GM21360 (cell line): Measurements from ENCODE around the gene PANX2.
"Not testable (repeated sequence)": the region's sequence is repeated elsewhere in the genome, so short reads cannot be mapped to it uniquely, and the experiment has no call there.

Source experiments
- ATAC-seq: cut with Tn5 transposase; IDR thresholded peaks from one replicate; pipeline ENCODE4 v1.9.1; 2021; ENCODE audit warnings: mild to moderate bottlenecking, moderate library complexity; ENCODE audit not compliant: unreplicated experiment

The PANX2 gene

GRCh38 chr22:50197856-50198623 lies 27.5 kb downstream of the PANX2 start:
- ATAC-seq, result no peak

GRCh38 chr22:50198624-50199017 lies 28.1 kb downstream of the PANX2 start:
- ATAC-seq, result no peak

DNA sequence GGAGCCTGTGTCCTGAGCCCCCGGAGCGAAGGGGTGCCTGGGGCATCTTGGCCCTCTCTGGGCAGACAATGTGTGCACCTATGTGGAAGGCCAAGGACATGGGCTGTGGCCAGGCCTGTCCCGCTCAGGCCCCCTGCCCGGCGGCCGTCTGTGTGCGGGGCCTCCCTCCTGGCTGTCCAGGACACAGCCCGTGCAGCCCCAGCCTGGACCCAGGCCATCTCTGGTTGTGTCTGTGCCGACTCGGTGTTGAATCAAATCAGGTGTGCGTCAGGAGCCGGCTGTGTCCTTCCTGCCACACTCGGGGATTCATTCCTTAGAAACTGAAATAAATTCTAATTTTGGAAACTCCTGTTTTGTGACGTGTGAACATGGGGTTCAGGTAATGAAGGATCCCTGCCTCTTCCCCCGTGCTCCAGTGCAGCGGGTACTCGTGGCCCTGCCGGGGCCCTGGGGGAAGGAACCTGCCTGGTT lies 28.8 kb downstream of the PANX2 start:
- ATAC-seq, result no peak

DNA sequence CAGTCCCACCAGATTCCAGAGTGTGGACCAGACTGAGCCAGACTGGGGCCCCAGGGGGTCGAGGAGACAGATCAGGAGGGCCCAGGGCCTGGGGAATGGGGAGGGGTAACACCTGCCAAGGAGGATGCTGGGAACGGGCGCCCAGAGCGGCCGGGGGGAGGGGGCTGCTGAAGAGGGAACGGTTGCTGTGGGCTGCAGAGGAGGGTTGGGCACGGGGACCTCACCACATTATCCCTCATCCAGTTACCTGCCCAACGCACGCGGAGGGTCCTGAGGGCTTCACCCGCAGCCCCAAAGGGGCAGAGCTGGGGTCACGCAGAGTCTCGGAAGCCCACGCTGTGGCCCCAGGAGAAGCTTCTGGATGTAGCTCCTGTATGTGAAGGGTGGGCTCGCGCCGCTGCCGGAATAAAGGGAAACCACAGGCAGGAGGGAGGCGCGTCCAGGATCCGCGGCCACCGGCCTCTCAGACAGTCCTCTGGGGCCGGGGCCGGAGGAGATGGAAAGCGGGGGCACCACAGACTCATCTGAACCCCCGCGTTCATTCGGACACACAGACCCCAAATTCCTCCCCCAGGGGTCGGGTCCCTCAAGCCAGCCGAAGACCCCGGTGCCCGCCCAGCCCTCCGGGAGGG lies 29.4 kb downstream of the PANX2 start:
- no peak for ATAC-seq

GRCh38 chr22:50200461-50201190 lies 30.1 kb downstream of the PANX2 start, which contains the start of gene SELENOO:
Gene SELENOO, plus strand, starts transcription at chr22:50201011. Its CDS starts 26 bp downstream, at chr22:50201037.
- ATAC-seq, result peak; percentile 50

- peak; percentile 25 for ATAC-seq
These were observed 30.9 kb downstream of the PANX2 start for GRCh38 chr22:50201191-50202129.

DNA sequence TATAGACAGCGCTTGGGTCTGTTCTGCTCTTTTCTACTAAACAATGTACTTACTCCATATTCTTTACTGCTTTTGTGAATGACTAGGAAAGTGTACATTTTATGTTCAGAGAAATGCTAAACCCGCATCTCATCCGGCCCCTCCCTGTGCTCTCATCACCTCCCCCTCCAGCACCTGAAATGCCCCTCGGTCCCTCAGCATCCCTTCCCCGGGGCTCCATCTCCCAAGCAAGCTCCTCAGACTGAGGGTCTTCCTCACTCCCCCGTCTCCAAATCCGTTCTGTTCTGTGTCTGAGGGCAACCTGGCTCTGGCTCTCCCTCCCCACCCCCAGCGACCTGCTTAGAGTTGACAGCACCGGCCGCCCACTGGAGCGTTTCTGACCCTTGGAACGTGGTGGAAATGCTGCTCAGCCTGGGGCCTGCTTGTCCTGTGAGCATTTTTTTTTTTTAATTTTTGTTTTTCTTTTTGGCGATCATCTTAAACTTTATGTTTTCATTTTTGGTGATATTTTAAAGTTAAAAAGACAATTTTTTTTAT lies 31.7 kb downstream of the PANX2 start:
- ATAC-seq, result no peak

DNA sequence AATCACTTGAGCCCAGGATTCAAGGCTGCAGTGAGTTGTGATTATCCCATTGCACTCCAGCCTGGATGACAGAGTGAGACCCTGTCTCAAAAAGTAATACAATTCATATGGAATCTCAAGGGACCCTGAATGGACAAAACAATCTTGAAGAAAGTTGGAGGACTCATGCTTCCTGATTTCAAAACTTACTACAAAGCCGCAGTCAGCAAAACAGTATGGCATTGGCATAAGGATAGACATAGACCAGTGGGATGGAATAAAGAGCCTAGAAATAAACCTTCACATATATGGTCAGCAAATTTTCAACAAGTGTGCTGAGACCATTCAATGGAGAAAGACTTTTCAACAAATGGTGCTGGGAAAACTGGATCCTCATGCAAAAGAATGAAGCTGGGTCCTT lies 32.8 kb downstream of the PANX2 start:
- ATAC-seq, result no peak

GRCh38 chr22:50204571-50204970 lies 34.0 kb downstream of the PANX2 start:
- no peak for ATAC-seq

- ATAC-seq, result not testable (repeated sequence)
These were observed 34.5 kb downstream of the PANX2 start for GRCh38 chr22:50204998-50205397.

DNA sequence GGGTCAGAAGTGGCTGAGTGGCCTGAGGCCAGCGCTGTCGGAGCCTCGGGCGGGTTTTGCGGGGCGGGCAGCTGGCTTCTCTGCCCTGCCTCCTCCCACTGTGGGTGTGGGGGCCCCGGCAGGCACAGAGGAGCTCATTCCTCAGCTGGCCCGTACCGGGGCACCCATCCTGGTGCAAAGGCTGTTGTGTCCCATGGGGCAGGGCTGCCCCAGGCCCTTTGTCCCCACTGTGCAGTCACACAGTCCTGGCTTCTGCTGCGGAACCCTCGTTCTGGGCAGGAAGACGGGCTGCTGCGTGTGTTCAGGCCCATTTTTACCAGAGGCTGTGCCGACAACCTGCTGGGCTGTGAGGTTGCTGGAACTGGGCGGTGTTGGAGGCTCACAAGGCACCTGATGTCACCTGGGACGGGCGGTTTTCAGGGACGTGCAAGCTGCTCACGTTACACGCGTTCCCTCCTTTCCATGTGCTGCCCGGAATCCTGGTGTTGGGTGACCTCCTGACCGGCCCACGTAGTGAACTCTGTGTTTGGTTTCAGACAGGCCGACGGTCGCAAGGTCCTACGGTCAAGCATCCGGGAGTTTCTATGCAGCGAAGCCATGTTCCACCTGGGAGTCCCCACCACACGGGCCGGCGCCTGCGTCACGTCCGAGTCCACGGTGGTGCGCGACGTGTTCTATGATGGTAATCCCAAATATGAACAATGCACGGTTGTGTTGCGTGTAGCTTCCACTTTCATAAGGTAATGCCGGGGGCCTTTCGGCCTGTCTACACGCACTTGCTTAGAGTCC lies 35.4 kb downstream of the PANX2 start:
- no peak for ATAC-seq

GRCh38 chr22:50206599-50206998 lies 36.1 kb downstream of the PANX2 start:
- no peak for ATAC-seq

- no peak for ATAC-seq
These were observed 37.0 kb downstream of the PANX2 start for GRCh38 chr22:50207383-50208140.

GRCh38 chr22:50208430-50208938 lies 38.0 kb downstream of the PANX2 start:
- no peak for ATAC-seq

GRCh38 chr22:50208939-50209892 lies 38.7 kb downstream of the PANX2 start:
- no peak for ATAC-seq

GRCh38 chr22:50209893-50210292 lies 39.4 kb downstream of the PANX2 start:
- no peak for ATAC-seq

GRCh38 chr22:50210378-50211139 lies 40.0 kb downstream of the PANX2 start:
- ATAC-seq, result no peak
